ENCODE results near the gene MFNG.

DNA sequence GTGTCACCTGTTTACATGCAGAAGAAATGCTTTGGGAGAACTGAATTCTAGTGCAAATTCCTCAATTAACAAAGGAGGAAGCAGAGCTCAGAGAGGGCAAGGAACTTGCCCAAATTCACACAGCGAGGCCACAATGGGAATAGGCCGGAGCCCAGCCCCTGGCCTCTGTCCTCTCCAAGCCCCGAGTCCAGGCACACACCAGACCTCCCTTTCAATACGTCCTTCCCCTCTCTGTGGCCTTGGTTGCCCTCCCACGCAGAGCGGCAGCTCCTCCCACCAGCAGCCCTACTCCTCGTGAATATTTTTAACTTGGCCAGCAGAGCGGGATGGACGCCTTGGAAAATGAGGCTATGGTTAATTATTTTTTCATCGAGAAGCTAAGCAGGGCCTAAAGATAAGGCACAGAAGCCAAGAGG lies 34.6 kb upstream of the MFNG start:
- TF ChIP-seq POLR2AphosphoS5 (IDR thresholded peaks at IDR 0.05), result no peak
- no peak for TF ChIP-seq RAD21 (conservative IDR thresholded peaks at IDR 0.05)

All from neural cell (in vitro differentiated cells).